HG03354 (cell line): Measurements from ENCODE around the gene VPS37C.

Source experiments
- ATAC-seq: cut with Tn5 transposase; IDR thresholded peaks from one replicate; pipeline ENCODE4 v1.9.1; 2021; ENCODE audit warnings: mild to moderate bottlenecking; ENCODE audit not compliant: unreplicated experiment, poor library complexity, severe bottlenecking

VPS37C gene

GRCh38 chr11:61087426-61088119, 73.7 kb downstream of the VPS37C start:
- no peak for ATAC-seq

GRCh38 chr11:61083601-61084147, 77.6 kb downstream of the VPS37C start:
- ATAC-seq: no peak

GRCh38 chr11:61082931-61083531, 78.2 kb downstream of the VPS37C start:
- ATAC-seq: no peak

- ATAC-seq: no peak
Observed at GRCh38 chr11:61082062-61082870, 79.0 kb downstream of the VPS37C start.

- no peak for ATAC-seq
Observed at GRCh38 chr11:61080986-61081590, 80.1 kb downstream of the VPS37C start.

GRCh38 chr11:61080526-61080925, 80.7 kb downstream of the VPS37C start:
- ATAC-seq: no peak
